Measurements from ENCODE around the gene LILRA1. TPM values are rescaled to one million over a fixed set of nuclear protein-coding genes. Genes with fewer than 3 reads are reported as not detected.

The LILRA1 gene
- total RNA-seq, 1 donor from 2014 or later: not detected

DNA sequence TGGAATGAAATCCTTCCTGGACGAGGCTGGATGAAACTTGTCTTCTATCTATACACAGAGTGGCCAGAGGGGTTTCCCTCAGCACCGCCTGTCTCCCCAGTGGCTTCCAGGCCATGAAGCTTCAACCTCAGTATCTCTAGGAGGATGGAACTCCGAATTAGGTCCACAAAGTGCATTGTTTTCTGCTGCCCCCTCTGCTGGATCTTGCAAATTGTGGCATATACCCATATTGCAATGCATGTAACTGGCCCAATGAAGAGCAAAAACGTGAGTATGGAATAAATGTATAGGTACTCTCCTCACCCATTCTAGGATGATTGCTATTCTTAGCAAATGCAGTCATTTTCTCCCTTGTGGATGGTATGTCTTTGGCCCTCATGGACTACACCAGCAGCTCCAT, 54.7 kb downstream of the LILRA1 start:
- Mint-ChIP-seq H3K36me3 (ENCODE audit: low read depth) (peaks cover 4% of the 10 kb centered on the region), H3K27me3 (ENCODE audit: low read depth) (no peaks in the 10 kb centered on the region), H3K4me3 (no peak overlapping the region), H3K27ac (ENCODE audit: unreplicated experiment) (no peak overlapping the region), H3K9me3 (peaks cover 19% of the 10 kb centered on the region), H3K4me1 (no peaks in the 10 kb centered on the region)
- DNase-seq (ENCODE audit: low read depth, low spot score): no peak
- TF ChIP-seq CTCF (conservative IDR thresholded peaks at IDR 0.05): no peak

DNA sequence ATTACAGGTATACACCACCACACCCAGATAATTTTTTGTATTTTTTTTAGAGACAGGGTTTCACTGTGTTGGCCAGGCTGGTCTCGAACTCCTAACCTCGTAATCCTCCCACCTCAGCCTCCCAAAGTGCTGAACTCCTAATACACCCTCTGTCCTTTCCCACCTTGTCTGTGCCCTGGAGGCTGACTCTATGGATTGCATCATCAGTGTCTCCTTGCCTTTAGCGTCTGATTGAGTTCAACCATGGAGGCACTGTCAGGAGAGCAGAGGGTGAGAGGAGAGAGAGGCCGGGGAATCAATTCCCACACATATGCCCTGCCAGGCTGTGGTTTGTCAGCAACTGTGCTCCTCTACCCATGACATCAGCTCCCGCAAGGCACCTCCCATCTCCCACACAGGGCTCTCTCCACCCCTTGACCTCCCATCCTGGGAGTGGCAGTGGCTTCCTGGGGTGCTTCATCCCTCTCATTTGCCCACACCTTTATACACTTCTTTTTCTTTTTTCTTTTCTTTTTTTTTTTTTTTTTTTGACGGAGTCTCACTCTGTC, 56.8 kb downstream of the LILRA1 start:
- no peaks in the 10 kb centered on the region for H3K4me1 Mint-ChIP-seq
- no peak overlapping the region for H3K4me3 Mint-ChIP-seq
- peaks cover 22% of the 10 kb centered on the region for H3K9me3 Mint-ChIP-seq
- no peaks in the 10 kb centered on the region for H3K27me3 Mint-ChIP-seq (ENCODE audit: low read depth)
- H3K27ac Mint-ChIP-seq (ENCODE audit: unreplicated experiment): no peak overlapping the region
- peaks cover 4% of the 10 kb centered on the region for H3K36me3 Mint-ChIP-seq (ENCODE audit: low read depth)
- no peak for DNase-seq (ENCODE audit: low read depth, low spot score)
- no peak for TF ChIP-seq CTCF (conservative IDR thresholded peaks at IDR 0.05)

Small RNAs within 50 kb of the gene (microRNA-seq; reads per million reads assigned to microRNA genes)
- not detected for gene MIR8061

Other genes with a start within 250 kb of the LILRA1 start
- not detected in 2 replicates for gene LAIR1, start 228.7 kb upstream of the LILRA1 start, total RNA-seq
- gene TTYH1, start 178.2 kb upstream of the LILRA1 start, total RNA-seq: 180 and 207 TPM in 2 replicates
- 157 and 161 TPM in 2 replicates for gene LENG8, start 144.4 kb upstream of the LILRA1 start, total RNA-seq
- gene LENG9, start 129.9 kb upstream of the LILRA1 start, total RNA-seq: 2.5 and 3.0 TPM in 2 replicates
- 6.7 and 7.7 TPM in 2 replicates for gene CDC42EP5, start 120.3 kb upstream of the LILRA1 start, total RNA-seq
- gene LAIR2, start 90.8 kb upstream of the LILRA1 start, total RNA-seq: not detected in 2 replicates
- gene LILRA2, start 19.8 kb upstream of the LILRA1 start, total RNA-seq: not detected in 2 replicates
- not detected in 2 replicates for gene LILRB1, start 36.9 kb downstream of the LILRA1 start, total RNA-seq
- not detected in 2 replicates for gene LILRB4, start 69.4 kb downstream of the LILRA1 start, total RNA-seq
- gene KIR3DL3, start 130.8 kb downstream of the LILRA1 start, total RNA-seq: not detected in 2 replicates
- gene KIR2DL3, start 144.9 kb downstream of the LILRA1 start, total RNA-seq: not detected in 2 replicates
- not detected in 2 replicates for gene KIR2DL1, start 176.2 kb downstream of the LILRA1 start, total RNA-seq
- gene KIR2DL4, start 210.0 kb downstream of the LILRA1 start, total RNA-seq: not detected in 2 replicates
- not detected in 2 replicates for gene KIR3DL1, start 222.8 kb downstream of the LILRA1 start, total RNA-seq
- not detected in 2 replicates for gene KIR2DS4, start 239.0 kb downstream of the LILRA1 start, total RNA-seq

All from neural crest cell (in vitro differentiated cells).